ENCODE results near the gene LRRK1. TPM values are rescaled to one million over a fixed set of nuclear protein-coding genes. Genes with fewer than 3 reads are reported as not detected.

The LRRK1 gene
- total and polyA plus RNA-seq, 11 donors: 1.3 to 12.7 (median 2.1) TPM

- H3K9me3 ChIP-seq: no peaks in the 10 kb centered on the region
- no peak for ATAC-seq
- no peak for TF ChIP-seq CTCF (IDR thresholded peaks at IDR 0.05)
- TF ChIP-seq POLR2A (IDR thresholded peaks at IDR 0.05): no peak
- H3K4me1 ChIP-seq: peaks cover 0 to 21% (median 0%) of the 10 kb centered on the region in 12 donors
- no peak overlapping the region for H3K4me3 ChIP-seq
- DNase-seq: peak in 2 of 5 donors; percentile 13 to 18
- 79 to 90% (median 89%) methylated on average over 5 to 13 of the region's 13 CpGs for WGBS, 4 donors
- intact Hi-C loops (cut with DNase I): no loop called here
- peaks cover 0 to 71% (median 8%) of the 10 kb centered on the region in 9 donors for H3K36me3 ChIP-seq
- H3K27me3 ChIP-seq: no peaks in the 10 kb centered on the region
- peak overlapping the region in 1 of 12 donors; percentile 32 for H3K27ac ChIP-seq
Measured at GRCh38 chr15:101048581-101049030, 129.4 kb downstream of the LRRK1 start.

GRCh38 chr15:101049282-101049681 lies 130.1 kb downstream of the LRRK1 start:
- intact Hi-C loops (cut with DNase I): no loop called here
- DNase-seq (peak in 2 of 5 donors; percentile 12 to 25), ATAC-seq (no peak)
- no peak for TF ChIP-seq CTCF (IDR thresholded peaks at IDR 0.05)
- TF ChIP-seq POLR2A (IDR thresholded peaks at IDR 0.05): no peak
- H3K9me3 ChIP-seq: no peaks in the 10 kb centered on the region
- WGBS, 4 donors: 90 to 94% (median 92%) methylated on average over 6 to 11 of the region's 11 CpGs
- H3K27me3 ChIP-seq: no peaks in the 10 kb centered on the region
- H3K36me3 ChIP-seq: peaks cover 0 to 73% (median 14%) of the 10 kb centered on the region in 9 donors
- H3K27ac ChIP-seq: no peak overlapping the region
- H3K4me3 ChIP-seq: no peak overlapping the region
- peaks cover 0 to 21% (median 0%) of the 10 kb centered on the region in 12 donors for H3K4me1 ChIP-seq

- Histone ChIP-seq H3K27me3 (no peaks in the 10 kb centered on the region), H3K4me3 (no peak overlapping the region), H3K4me1 (peaks cover 0 to 21% (median 0%) of the 10 kb centered on the region in 12 donors), H3K27ac (no peak overlapping the region), H3K36me3 (peaks cover 0 to 74% (median 17%) of the 10 kb centered on the region in 9 donors), H3K9me3 (no peaks in the 10 kb centered on the region)
- 77 to 89% (median 87%) methylated on average over 18 to 22 of the region's 22 CpGs for WGBS, 4 donors
- DNase-seq: peak in 2 of 5 donors; percentile 14 to 57
- peak in 1 of 4 donors; percentile 54 for ATAC-seq
- intact Hi-C loops (cut with DNase I): no loop called here
- TF ChIP-seq POLR2A (IDR thresholded peaks at IDR 0.05): no peak
Measured at GRCh38 chr15:101049856-101050622, 130.9 kb downstream of the LRRK1 start.

- Histone ChIP-seq H3K4me1 (peaks cover 0 to 19% (median 0%) of the 10 kb centered on the region in 12 donors), H3K27me3 (no peaks in the 10 kb centered on the region), H3K9me3 (no peaks in the 10 kb centered on the region), H3K27ac (no peak overlapping the region), H3K4me3 (no peak overlapping the region), H3K36me3 (peaks cover 0 to 81% (median 22%) of the 10 kb centered on the region in 9 donors)
- TF ChIP-seq CTCF (IDR thresholded peaks at IDR 0.05): no peak
- no peak for TF ChIP-seq POLR2A (IDR thresholded peaks at IDR 0.05)
- 81 to 89% (median 86%) methylated on average over 9 to 10 of the region's 10 CpGs for WGBS, 4 donors
- DNase-seq (peak in 1 of 5 donors; percentile 6), ATAC-seq (no peak)
- intact Hi-C loops (cut with DNase I): no loop called here
Measured at GRCh38 chr15:101050623-101051290, 131.6 kb downstream of the LRRK1 start.
